Loucy (cell line): ENCODE measurements around the gene PCBP3.

Experiments
- H2AFZ ChIP-seq: fragments of 200-600 bp; sonication (generic); 2 replicates; pipeline ENCODE4 v1.6.0; 2016; ENCODE audit warnings: antibody characterized with exemption, mild to moderate bottlenecking, low read length, moderate library complexity
- H3F3A ChIP-seq: fragments of 200-600 bp; 2 replicates; pipeline ENCODE4 v1.6.0; 2016; ENCODE audit warnings: antibody characterized with exemption, low read depth, mild to moderate bottlenecking
- H3K27me3 ChIP-seq: fragments of 200-600 bp; sonication (generic); 2 replicates; pipeline ENCODE4 v1.6.1; 2014; ENCODE audit warnings: low read length, mild to moderate bottlenecking; ENCODE audit not compliant: insufficient read depth, poor library complexity, severe bottlenecking
- H3K36me3 ChIP-seq: fragments of 200-600 bp; sonication (generic); 2 replicates; pipeline ENCODE4 v1.6.1; 2016; ENCODE audit warnings: low read length; ENCODE audit not compliant: insufficient read depth
- H3K4me1 ChIP-seq: fragments of 200-600 bp; sonication (generic); 2 replicates; pipeline ENCODE4 v1.5.1; 2014; ENCODE audit warnings: low read length, mild to moderate bottlenecking; ENCODE audit not compliant: insufficient read depth, poor library complexity, severe bottlenecking
- H3K4me2 ChIP-seq: fragments of 200-600 bp; sonication (generic); 2 replicates; pipeline ENCODE4 v1.6.0; 2014; ENCODE audit warnings: antibody characterized with exemption, low read length, low read depth, mild to moderate bottlenecking; ENCODE audit not compliant: poor library complexity, severe bottlenecking
- H3K4me3 ChIP-seq: fragments of 200-600 bp; sonication (generic); 2 replicates; pipeline ENCODE4 v1.5.1; 2014; ENCODE audit warnings: low read length, mild to moderate bottlenecking, mixed read lengths; ENCODE audit not compliant: poor library complexity, severe bottlenecking
- H3K79me2 ChIP-seq: fragments of 200-600 bp; sonication (generic); 2 replicates; pipeline ENCODE4 v1.6.1; 2014; ENCODE audit warnings: low read length; ENCODE audit not compliant: insufficient read depth
- H3K9ac ChIP-seq: fragments of 200-600 bp; sonication (generic); 2 replicates; pipeline ENCODE4 v1.6.0; 2014; ENCODE audit warnings: mild to moderate bottlenecking, low read depth, low read length, moderate library complexity; ENCODE audit not compliant: poor library complexity, severe bottlenecking
- H3K9me2 ChIP-seq: fragments of 200-600 bp; sonication (generic); replicated peaks from 2 replicates; pipeline ENCODE4 v1.6.1; 2016; ENCODE audit warnings: low read depth, low read length, mixed read lengths
- H3K9me3 ChIP-seq: fragments of 200-600 bp; sonication (generic); 2 replicates; pipeline ENCODE4 v1.6.1; 2014; ENCODE audit warnings: mild to moderate bottlenecking, antibody characterized with exemption, low read length, low read depth; ENCODE audit not compliant: insufficient read depth
- H4K20me1 ChIP-seq: fragments of 200-600 bp; sonication (generic); 2 replicates; pipeline ENCODE4 v1.6.0; 2014; ENCODE audit warnings: antibody characterized with exemption, low read length, mild to moderate bottlenecking; ENCODE audit not compliant: insufficient read depth, poor library complexity, severe bottlenecking
- CTCF ChIP-seq: fragments of 200-600 bp; sonication (generic); conservative IDR thresholded peaks from 2 replicates; pipeline ENCODE4 v1.5.1; 2014; ENCODE audit warnings: mild to moderate bottlenecking, antibody characterized with exemption, low read length
- EZH2phosphoT487 ChIP-seq: fragments of 200-600 bp; IDR thresholded peaks from 2 replicates; pipeline ENCODE4 v1.6.1; 2018; ENCODE audit warnings: antibody characterized with exemption, mild to moderate bottlenecking, moderate library complexity, borderline replicate concordance

Gene PCBP3

GRCh38 chr21:45802425-45802824 lies 158.9 kb downstream of the PCBP3 start:
- Histone ChIP-seq H3K27me3 (no peaks in the 10 kb centered on the region), H3K9me2 (no peaks in the 10 kb centered on the region), H3K79me2 (no peaks in the 10 kb centered on the region), H4K20me1 (no peaks in the 10 kb centered on the region), H2AFZ (no peak overlapping the region), H3K4me2 (no peak overlapping the region), H3K4me3 (no peak overlapping the region), H3K36me3 (no peaks in the 10 kb centered on the region), H3K9ac (no peak overlapping the region), H3K9me3 (no peaks in the 10 kb centered on the region), H3K4me1 (peaks cover 7% of the 10 kb centered on the region), H3F3A (no peaks in the 10 kb centered on the region)
- no peak for TF ChIP-seq CTCF

- Histone ChIP-seq H3K9me2 (no peaks in the 10 kb centered on the region), H3F3A (no peaks in the 10 kb centered on the region), H3K4me2 (no peak overlapping the region), H3K36me3 (no peaks in the 10 kb centered on the region), H3K79me2 (no peaks in the 10 kb centered on the region), H3K27me3 (no peaks in the 10 kb centered on the region), H3K4me3 (no peak overlapping the region), H3K9ac (no peak overlapping the region), H4K20me1 (no peaks in the 10 kb centered on the region), H2AFZ (no peak overlapping the region), H3K9me3 (no peaks in the 10 kb centered on the region), H3K4me1 (peaks cover 7% of the 10 kb centered on the region)
- no peak for TF ChIP-seq EZH2phosphoT487
- no peak for TF ChIP-seq CTCF
Observed at GRCh38 chr21:45802956-45803617, 159.6 kb downstream of the PCBP3 start.

GRCh38 chr21:45803618-45804340 lies 160.3 kb downstream of the PCBP3 start:
- no peaks in the 10 kb centered on the region for H4K20me1 ChIP-seq

More at GRCh38 chr21:45803618-45804340, 160.3 kb downstream of the PCBP3 start:
- H3K9me2 ChIP-seq: no peaks in the 10 kb centered on the region
- no peak overlapping the region for H2AFZ ChIP-seq
- no peaks in the 10 kb centered on the region for H3K36me3 ChIP-seq
- H3K4me1 ChIP-seq: peaks cover 7% of the 10 kb centered on the region
- no peak overlapping the region for H3K4me3 ChIP-seq
- no peak overlapping the region for H3K4me2 ChIP-seq
- H3K9me3 ChIP-seq: no peaks in the 10 kb centered on the region
- TF ChIP-seq EZH2phosphoT487: no peak
- TF ChIP-seq CTCF: no peak
- no peaks in the 10 kb centered on the region for H3K79me2 ChIP-seq
- H3K9ac ChIP-seq: no peak overlapping the region
- no peaks in the 10 kb centered on the region for H3F3A ChIP-seq
- no peaks in the 10 kb centered on the region for H3K27me3 ChIP-seq
